HG03342 (cell line): Measurements from ENCODE around the gene REV3L.
A peak's percentile ranks its signal among the peaks of the same experiment; 100 is the strongest.
"Not testable (repeated sequence)": the region's sequence is repeated elsewhere in the genome, so short reads cannot be mapped to it uniquely, and the experiment has no call there.

Experiments used
- ATAC-seq: cut with Tn5 transposase; IDR thresholded peaks from one replicate; pipeline ENCODE4 v1.9.1; 2021; ENCODE audit warnings: mild to moderate bottlenecking, moderate library complexity; ENCODE audit not compliant: unreplicated experiment

Gene REV3L

GRCh38 chr6:111266276-111266675, 216.7 kb downstream of the REV3L start:
- no peak for ATAC-seq

GRCh38 chr6:111265842-111266241, 217.2 kb downstream of the REV3L start:
- ATAC-seq, result no peak

GRCh38 chr6:111263837-111264236, 219.2 kb downstream of the REV3L start:
- no peak for ATAC-seq

DNA sequence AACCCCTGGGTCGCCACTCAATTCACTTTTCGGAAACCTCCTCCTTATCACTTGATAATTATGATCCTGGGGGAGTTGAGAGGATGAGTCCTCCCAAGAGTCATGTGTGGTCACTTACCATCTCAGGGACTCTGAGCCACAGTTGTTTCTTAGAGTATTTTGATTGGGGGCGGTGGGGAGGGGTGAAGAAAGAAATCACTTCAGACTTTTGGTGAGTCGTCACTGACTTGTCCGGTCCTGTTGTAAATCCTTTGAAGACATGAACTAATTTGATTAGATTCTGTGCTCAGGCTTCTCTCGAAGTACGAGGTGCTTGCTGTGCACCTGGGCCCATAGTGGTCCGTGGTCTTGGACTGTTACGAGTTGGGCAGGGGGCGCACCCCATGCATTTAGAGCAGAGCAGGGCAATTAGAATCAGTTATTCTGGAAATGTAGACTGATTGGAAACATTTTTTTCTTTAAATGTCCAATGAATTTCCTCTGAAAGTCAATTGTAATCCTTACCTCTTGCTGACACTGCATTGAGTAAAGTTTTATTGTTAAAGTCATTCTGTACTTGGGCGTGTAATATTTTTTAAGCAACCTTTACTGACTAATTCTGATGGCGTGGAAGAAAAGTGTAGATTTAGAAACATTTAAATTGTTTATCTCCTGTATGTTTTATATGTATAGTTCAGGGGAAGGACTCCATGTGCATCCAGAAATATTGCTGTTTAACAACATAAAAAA, 222.3 kb downstream of the REV3L start:
- no peak for ATAC-seq

- peak; percentile 98 for ATAC-seq
Measured at GRCh38 chr6:111259089-111259831, 223.8 kb downstream of the REV3L start.

- peak; percentile 19 for ATAC-seq
Measured at GRCh38 chr6:111258615-111259088, 224.4 kb downstream of the REV3L start.

DNA sequence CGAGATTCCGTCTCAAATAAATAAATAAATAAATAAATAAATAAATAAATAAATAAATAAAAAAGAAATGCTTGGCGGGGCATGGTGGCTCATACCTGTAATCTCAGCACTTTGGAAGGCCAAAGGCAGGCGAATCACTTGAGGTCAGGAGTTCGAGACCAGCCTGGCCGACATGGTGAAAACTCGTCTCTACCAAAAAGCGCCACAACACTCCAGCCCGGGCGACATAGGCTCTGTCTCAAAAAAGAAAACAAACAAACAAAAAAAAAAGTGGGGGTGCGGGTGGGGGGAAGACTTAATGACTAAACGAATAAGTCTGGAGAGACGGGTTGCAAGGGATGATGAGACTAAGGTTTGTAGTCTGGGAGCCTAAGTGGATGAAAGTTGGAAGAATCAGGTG, 225.0 kb downstream of the REV3L start:
- ATAC-seq, result no peak

GRCh38 chr6:111256646-111257045, 226.4 kb downstream of the REV3L start:
- no peak for ATAC-seq

DNA sequence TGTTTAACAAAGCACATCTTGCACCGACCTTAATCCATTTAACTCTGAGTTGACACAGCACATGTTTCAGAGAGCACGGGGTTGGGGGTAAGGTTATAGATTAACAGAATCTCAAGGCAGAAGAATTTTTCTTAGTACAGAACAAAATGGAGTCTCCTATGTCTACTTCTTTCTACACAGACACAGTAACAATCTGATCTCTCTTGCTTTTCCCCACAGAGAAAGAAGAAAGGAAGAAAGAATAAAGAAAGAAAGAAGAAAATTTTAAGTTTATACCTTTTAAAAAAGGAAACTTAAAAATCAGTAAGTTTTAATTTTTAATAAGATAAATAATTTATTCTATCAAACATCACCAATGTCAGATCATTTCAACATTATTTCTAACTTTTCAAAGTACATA, 227.2 kb downstream of the REV3L start:
- not testable (repeated sequence) for ATAC-seq

- no peak for ATAC-seq
Measured at GRCh38 chr6:111254779-111255166, 228.2 kb downstream of the REV3L start.

DNA sequence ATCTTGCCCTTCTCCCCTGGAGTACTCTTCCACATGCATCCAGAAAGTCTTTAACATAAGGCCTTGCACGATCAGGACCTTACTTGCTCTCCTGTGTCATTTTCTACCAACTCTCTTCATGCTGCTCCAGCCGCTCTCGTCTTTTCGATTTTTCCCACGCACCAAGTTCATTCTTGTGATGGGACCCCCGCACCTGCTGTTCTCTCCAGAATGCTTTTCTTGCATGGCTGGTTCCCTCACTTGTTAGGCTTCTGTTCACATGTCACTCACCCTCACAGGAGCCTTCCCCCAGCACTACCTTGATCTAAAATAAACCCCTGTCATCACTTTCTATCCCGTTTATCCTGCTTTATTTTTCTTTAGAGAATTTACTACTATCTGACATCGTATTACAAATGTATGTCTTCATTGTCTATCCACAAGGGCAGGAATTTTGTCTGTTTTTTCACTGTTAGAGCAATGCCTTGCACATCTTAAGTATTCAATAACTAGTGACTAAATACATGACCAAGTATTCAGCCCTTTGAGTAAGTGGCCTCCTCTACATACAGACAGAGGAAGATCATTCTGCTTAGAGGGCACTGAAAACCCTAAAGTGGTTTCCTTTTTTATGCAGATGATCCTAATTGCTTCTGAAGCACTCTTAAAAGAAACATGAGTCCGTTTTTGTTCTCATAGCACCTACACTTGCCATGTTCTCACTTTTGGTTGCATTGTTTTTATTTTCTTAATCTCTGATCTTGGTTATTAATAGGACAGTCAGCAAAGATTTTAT, 228.8 kb downstream of the REV3L start:
- ATAC-seq, result no peak

GRCh38 chr6:111252726-111253125, 230.3 kb downstream of the REV3L start:
- ATAC-seq, result no peak

DNA sequence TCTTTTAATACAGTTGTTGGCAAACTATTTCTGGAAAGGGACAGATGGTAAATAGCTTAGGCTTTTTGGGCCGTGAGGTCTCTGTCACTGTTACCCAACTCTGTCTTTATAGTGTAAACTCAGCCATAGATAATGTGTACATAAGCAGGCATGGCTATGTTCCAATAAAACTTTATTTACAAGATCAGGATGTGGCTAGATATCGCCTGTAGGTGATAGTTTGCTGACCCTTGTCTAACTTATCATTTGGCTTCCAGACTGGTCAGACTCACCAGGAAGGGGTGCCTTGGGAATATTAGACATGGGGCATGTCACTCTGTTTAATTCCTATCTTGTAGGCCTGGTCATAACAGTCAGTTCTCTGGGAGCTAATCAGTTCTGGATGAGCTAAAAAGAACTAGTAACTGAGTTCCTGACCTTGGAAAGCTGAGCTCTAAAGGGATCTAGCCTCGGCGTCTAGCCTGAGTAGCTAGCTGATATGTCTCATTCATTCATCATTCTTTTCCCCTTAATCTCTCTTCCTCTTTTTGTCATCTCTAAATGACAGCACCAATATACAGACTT, 232.1 kb downstream of the REV3L start:
- no peak for ATAC-seq
